Chondrocyte (in vitro differentiated cells): ENCODE results near the gene BNC2. TPM values are rescaled to one million over a fixed set of nuclear protein-coding genes. Genes with fewer than 3 reads are reported as not detected.
A peak's percentile ranks its signal among the peaks of the same experiment; 100 is the strongest.

Experiments
- DNase-seq: peaks from one replicate; pipeline ENCODE4 v3.0.0; 2021; ENCODE audit warnings: mixed read lengths, low spot score
- H3K27ac Mint-ChIP-seq: one replicate; pipeline ENCODE4 v1.8.0; 2021; ENCODE audit warnings: mild to moderate bottlenecking, moderate library complexity, mixed read lengths; ENCODE audit not compliant: unreplicated experiment
- H3K27me3 Mint-ChIP-seq: 2 replicates; pipeline ENCODE4 v1.8.0; 2021; ENCODE audit warnings: low read depth, mixed read lengths
- H3K36me3 Mint-ChIP-seq: 2 replicates; pipeline ENCODE4 v1.8.0; 2021; ENCODE audit warnings: low read depth, mixed read lengths
- H3K4me1 Mint-ChIP-seq: 2 replicates; pipeline ENCODE4 v1.8.0; 2021; ENCODE audit warnings: low read depth, mild to moderate bottlenecking, mixed read lengths
- H3K4me3 Mint-ChIP-seq: one replicate; pipeline ENCODE4 v1.8.0; 2021; ENCODE audit warnings: mild to moderate bottlenecking, moderate library complexity, mixed read lengths; ENCODE audit not compliant: unreplicated experiment
- H3K9me3 Mint-ChIP-seq: 2 replicates; pipeline ENCODE4 v1.8.0; 2021; ENCODE audit warnings: low read depth, mixed read lengths
- CTCF ChIP-seq: fragments of 200-600 bp; sonication (generic); IDR thresholded peaks from 2 replicates; pipeline ENCODE4 v1.5.0; 2021; ENCODE audit warnings: antibody characterized with exemption, mild to moderate bottlenecking, moderate library complexity
- total RNA-seq: library from RNA; stranded (reverse); gene quantifications from 3 replicates; pipeline ENCODE4 v1.2.1, GENCODE V29; 2021

The BNC2 gene
- total RNA-seq, 1 donor from 2014 or later: 17.8 TPM

GRCh38 chr9:16651446-16651964, 219.0 kb downstream of the BNC2 start:
- Mint-ChIP-seq H3K36me3 (no peaks in the 10 kb centered on the region), H3K9me3 (no peaks in the 10 kb centered on the region), H3K27me3 (no peaks in the 10 kb centered on the region), H3K4me1 (peaks cover 30% of the 10 kb centered on the region), H3K27ac (no peak overlapping the region), H3K4me3 (no peak overlapping the region)
- TF ChIP-seq CTCF: no peak
- DNase-seq: no peak

- Mint-ChIP-seq H3K4me3 (no peak overlapping the region), H3K27ac (no peak overlapping the region), H3K36me3 (no peaks in the 10 kb centered on the region), H3K4me1 (peaks cover 25% of the 10 kb centered on the region), H3K9me3 (peaks cover 3% of the 10 kb centered on the region), H3K27me3 (no peaks in the 10 kb centered on the region)
- DNase-seq: no peak
- TF ChIP-seq CTCF: no peak
Measured at GRCh38 chr9:16645970-16646369, 224.5 kb downstream of the BNC2 start.

- TF ChIP-seq CTCF: peak; percentile 7
- H3K4me1 Mint-ChIP-seq: peaks cover 42% of the 10 kb centered on the region
- no peak overlapping the region for H3K4me3 Mint-ChIP-seq
- no peaks in the 10 kb centered on the region for H3K27me3 Mint-ChIP-seq
- peaks cover 3% of the 10 kb centered on the region for H3K9me3 Mint-ChIP-seq
- H3K27ac Mint-ChIP-seq: peak overlapping the region; percentile 6
- no peak for DNase-seq
- no peaks in the 10 kb centered on the region for H3K36me3 Mint-ChIP-seq
Measured at GRCh38 chr9:16642421-16643109, 227.9 kb downstream of the BNC2 start.

GRCh38 chr9:16640649-16641048, 229.8 kb downstream of the BNC2 start:
- H3K36me3 Mint-ChIP-seq: no peaks in the 10 kb centered on the region
- DNase-seq: no peak
- H3K4me3 Mint-ChIP-seq: no peak overlapping the region
- H3K27me3 Mint-ChIP-seq: no peaks in the 10 kb centered on the region
- TF ChIP-seq CTCF: peak; percentile 40
- H3K4me1 Mint-ChIP-seq: peaks cover 47% of the 10 kb centered on the region
- no peak overlapping the region for H3K27ac Mint-ChIP-seq
- peaks cover 3% of the 10 kb centered on the region for H3K9me3 Mint-ChIP-seq

- H3K4me1 Mint-ChIP-seq: peaks cover 48% of the 10 kb centered on the region
- no peaks in the 10 kb centered on the region for H3K27me3 Mint-ChIP-seq
- H3K36me3 Mint-ChIP-seq: no peaks in the 10 kb centered on the region
- no peak overlapping the region for H3K4me3 Mint-ChIP-seq
- no peak for DNase-seq
- TF ChIP-seq CTCF: no peak
- peaks cover 3% of the 10 kb centered on the region for H3K9me3 Mint-ChIP-seq
- H3K27ac Mint-ChIP-seq: no peak overlapping the region
Measured at GRCh38 chr9:16639644-16640043, 230.8 kb downstream of the BNC2 start.
